T-cell (primary cell): ENCODE data around the gene PRLR. TPM values are rescaled to one million over a fixed set of nuclear protein-coding genes. Genes with fewer than 3 reads are reported as not detected.
"Not testable (repeated sequence)": the region's sequence is repeated elsewhere in the genome, so short reads cannot be mapped to it uniquely, and the experiment has no call there.

Source experiments
- ATAC-seq, 4 experiments: fragments of 200-7000 bp in 3 of 4; fragments of 150-1000 bp in 1 of 4; cut with Tn5 transposase; replicated peaks in 1 of 4; 1 replicate in 3 of 4; 2 replicates in 1 of 4; pipeline ENCODE4 v1.10.0; 2021; ENCODE audit warnings: moderate library complexity in 3 of 4, mild to moderate bottlenecking in 2 of 4, moderate number of reproducible peaks in 1 of 4
- CTCF ChIA-PET, 2 donors: fragments of 300-600 bp; sonication (Branson Sonifier 250); formaldehyde crosslinking; loops; one replicate each; lab custom pipeline; 2022; ENCODE audit warnings: antibody characterized with exemption in 2 of 2; lab: Charles Lee
- POLR2A ChIA-PET, 2 donors: fragments of 300-600 bp; sonication (Branson Sonifier 250); formaldehyde crosslinking; loops; one replicate each; lab custom pipeline; 2022; ENCODE audit warnings: antibody characterized with exemption in 2 of 2; lab: Charles Lee
- DNase-seq, 35 experiments: peaks; one replicate each; pipeline versions ENCODE4 v3.0.0 to v3.0.0-alpha.2; 2013 to 2023
- H3K27ac ChIP-seq: one replicate; pipeline ENCODE4 v1.5.1; 2013; ENCODE audit warnings: low read length
- H3K27me3 ChIP-seq, 2 experiments: replicated peaks in 1 of 2; 1 replicate in 1 of 2; 2 replicates in 1 of 2; pipeline versions ENCODE4 v1.6.1 to v1.7.0; 2013; ENCODE audit warnings: low read length in 1 of 2, mixed read lengths in 1 of 2; ENCODE audit not compliant: control insufficient read depth in 2 of 2, insufficient read depth in 2 of 2; ENCODE audit errors: extremely low read depth in 1 of 2
- H3K36me3 ChIP-seq, 2 donors: 1 replicate in 1 of 2; 2 replicates in 1 of 2; pipeline versions ENCODE4 v1.6.1 to v1.7.0; 2013; ENCODE audit warnings: low read length in 1 of 2; ENCODE audit not compliant: control insufficient read depth in 2 of 2, insufficient read depth in 1 of 2; ENCODE audit errors: extremely low read depth in 1 of 2
- H3K4me1 ChIP-seq, 2 experiments: 1 replicate in 1 of 2; 2 replicates in 1 of 2; pipeline versions ENCODE4 v1.6.1 to v1.7.0; 2013; ENCODE audit warnings: low read length in 2 of 2, mixed read lengths in 1 of 2; ENCODE audit not compliant: insufficient read depth in 2 of 2, control insufficient read depth in 1 of 2; ENCODE audit errors: extremely low read depth in 1 of 2
- H3K4me3 ChIP-seq, 2 donors: 1 replicate in 1 of 2; 2 replicates in 1 of 2; pipeline versions ENCODE4 v1.5.1 to v1.7.0; 2013; ENCODE audit warnings: mild to moderate bottlenecking in 2 of 2, low read length in 1 of 2, moderate library complexity in 1 of 2; ENCODE audit not compliant: control insufficient read depth in 1 of 2; ENCODE audit errors: extremely low read depth in 1 of 2
- H3K9me3 ChIP-seq: 2 replicates; pipeline ENCODE4 v1.7.0; 2013
- H3K27ac Mint-ChIP-seq, 2 donors: one replicate each; pipeline ENCODE4 v1.8.0; 2020 to 2021; ENCODE audit warnings: mild to moderate bottlenecking in 2 of 2, mixed read lengths in 2 of 2
- H3K27me3 Mint-ChIP-seq, 2 donors: one replicate each; pipeline ENCODE4 v1.8.0; 2021 to 2022; ENCODE audit warnings: mixed read lengths in 2 of 2
- H3K36me3 Mint-ChIP-seq: one replicate; pipeline ENCODE4 v1.8.0; 2021; ENCODE audit warnings: mixed read lengths
- H3K4me1 Mint-ChIP-seq, 3 donors: one replicate each; pipeline ENCODE4 v1.8.0; 2020 to 2022; ENCODE audit warnings: mixed read lengths in 3 of 3, mild to moderate bottlenecking in 1 of 3
- H3K4me3 Mint-ChIP-seq, 3 donors: one replicate each; pipeline ENCODE4 v1.8.0; 2020 to 2022; ENCODE audit warnings: mild to moderate bottlenecking in 3 of 3, mixed read lengths in 3 of 3, moderate library complexity in 3 of 3
- H3K9me3 Mint-ChIP-seq, 3 donors: one replicate each; pipeline ENCODE4 v1.8.0; 2020 to 2022; ENCODE audit warnings: mixed read lengths in 3 of 3
- WGBS: methylation state at CpG from one replicate; pipeline ENCODE4 v1.1.5; 2013; ENCODE audit warnings: missing lambda C conversion rate; ENCODE audit not compliant: insufficient coverage; 5-methylcytosine and 5-hydroxymethylcytosine counted together
- total RNA-seq, 35 experiments: library from RNA in 6 of 35; stranded (reverse) in 6 of 35; fragments of 120-200 nt in 1 of 35; gene quantifications; one replicate each; pipeline versions ENCODE4 v1.2.1 to v1.2.4 and lab custom pipeline; 2013 to 2026

The PRLR gene
- total RNA-seq, 5 donors from 2014 or later (not counting 1 experiment from before 2014, with no cell fraction given): 0.16 to 0.23 (median 0.23) TPM; not detected in 2

- CTCF ChIA-PET: interaction anchor here in 1 of 2 donors (0.6 kb wide), 1 partner anchor 48 kb away, joined by 5 read pairs; no protein-coding TSS in a partner anchor
- H3K27ac Mint-ChIP-seq: no peak overlapping the region
- WGBS: no CpG with 5 or more reads among the region's 4 CpGs
These were observed 187.5 kb downstream of the PRLR start for GRCh38 chr5:35042781-35043180.

GRCh38 chr5:35041261-35041660 lies 189.0 kb downstream of the PRLR start:
- Histone ChIP-seq H3K27me3 (peaks cover 0 to 4% of the 10 kb centered on the region in 2 experiments), H3K36me3 (no peaks in the 10 kb centered on the region), H3K4me3 (no peak overlapping the region), H3K27ac (no peak overlapping the region), H3K4me1 (no peaks in the 10 kb centered on the region), H3K9me3 (no peaks in the 10 kb centered on the region)
- Mint-ChIP-seq H3K4me1 (no peaks in the 10 kb centered on the region), H3K27me3 (peaks cover 16 to 37% of the 10 kb centered on the region in 2 donors), H3K9me3 (no peaks in the 10 kb centered on the region), H3K27ac (no peak overlapping the region), H3K4me3 (no peak overlapping the region), H3K36me3 (no peaks in the 10 kb centered on the region)
- CTCF ChIA-PET: interaction anchor here in 1 of 2 donors (0.6 kb wide), 1 partner anchor 526 kb away, joined by 4 read pairs; no protein-coding TSS in a partner anchor
- no peak for ATAC-seq
- POLR2A ChIA-PET: interaction anchor here in 1 of 2 donors (0.5 to 0.6 kb wide), 2 partner anchors 162 to 169 kb away, joined by 3 to 4 read pairs; no protein-coding TSS in a partner anchor
- DNase-seq: no peak
- WGBS: no CpG with 5 or more reads among the region's 3 CpGs

More at GRCh38 chr5:35042781-35043180, 187.5 kb downstream of the PRLR start:
- POLR2A ChIA-PET: no interaction called here
- H3K4me1 Mint-ChIP-seq: no peaks in the 10 kb centered on the region
- H3K9me3 Mint-ChIP-seq: no peaks in the 10 kb centered on the region
- Histone ChIP-seq H3K27me3 (peaks cover 0 to 6% of the 10 kb centered on the region in 2 experiments), H3K4me3 (no peak overlapping the region), H3K27ac (no peak overlapping the region), H3K9me3 (no peaks in the 10 kb centered on the region), H3K36me3 (no peaks in the 10 kb centered on the region), H3K4me1 (no peaks in the 10 kb centered on the region)
- ATAC-seq (no peak), DNase-seq (no peak)
- no peak overlapping the region for H3K4me3 Mint-ChIP-seq
- H3K27me3 Mint-ChIP-seq: peaks cover 11 to 35% of the 10 kb centered on the region in 2 donors
- no peaks in the 10 kb centered on the region for H3K36me3 Mint-ChIP-seq

GRCh38 chr5:35038891-35039290 lies 191.4 kb downstream of the PRLR start:
- Histone ChIP-seq H3K4me3 (no peak overlapping the region), H3K36me3 (no peaks in the 10 kb centered on the region), H3K9me3 (no peaks in the 10 kb centered on the region), H3K4me1 (no peaks in the 10 kb centered on the region), H3K27ac (no peak overlapping the region), H3K27me3 (peaks cover 0 to 2% of the 10 kb centered on the region in 2 experiments)
- Mint-ChIP-seq H3K4me3 (no peak overlapping the region), H3K36me3 (no peaks in the 10 kb centered on the region), H3K4me1 (no peaks in the 10 kb centered on the region), H3K9me3 (no peaks in the 10 kb centered on the region), H3K27ac (no peak overlapping the region), H3K27me3 (peaks cover 21 to 40% of the 10 kb centered on the region in 2 donors)
- WGBS: no CpG with 5 or more reads among the region's 2 CpGs
- ChIA-PET CTCF (no interaction called here), POLR2A (no interaction called here)
- ATAC-seq (no peak), DNase-seq (no peak)

- WGBS: 62% methylated on average over 3 of the region's 4 CpGs
- ChIA-PET POLR2A (no interaction called here), CTCF (no interaction called here)
- Histone ChIP-seq H3K9me3 (no peaks in the 10 kb centered on the region), H3K4me1 (no peaks in the 10 kb centered on the region), H3K27me3 (peaks cover 0 to 5% of the 10 kb centered on the region in 2 experiments), H3K4me3 (no peak overlapping the region), H3K27ac (no peak overlapping the region), H3K36me3 (no peaks in the 10 kb centered on the region)
- H3K9me3 Mint-ChIP-seq: no peaks in the 10 kb centered on the region
- H3K27me3 Mint-ChIP-seq: peaks cover 29 to 42% of the 10 kb centered on the region in 2 donors
- DNase-seq: no peak
- H3K36me3 Mint-ChIP-seq: no peaks in the 10 kb centered on the region
- H3K4me1 Mint-ChIP-seq: no peaks in the 10 kb centered on the region
- H3K27ac Mint-ChIP-seq: no peak overlapping the region
- no peak overlapping the region for H3K4me3 Mint-ChIP-seq
- ATAC-seq: no peak
These were observed 193.8 kb downstream of the PRLR start for GRCh38 chr5:35036536-35036935.

- POLR2A ChIA-PET, H3K36me3 Mint-ChIP-seq, H3K27ac ChIP-seq, H3K9me3 Mint-ChIP-seq, H3K4me3 Mint-ChIP-seq, ATAC-seq, H3K27ac Mint-ChIP-seq, H3K4me1 ChIP-seq, H3K36me3 ChIP-seq, H3K4me1 Mint-ChIP-seq, DNase-seq, H3K27me3 ChIP-seq, H3K4me3 ChIP-seq, H3K9me3 ChIP-seq, CTCF ChIA-PET: not testable (repeated sequence)
- 95% methylated on average over 3 of the region's 4 CpGs for WGBS
- peaks cover 29 to 42% of the 10 kb centered on the region in 2 donors for H3K27me3 Mint-ChIP-seq
These were observed 194.4 kb downstream of the PRLR start for GRCh38 chr5:35035929-35036328.

- no peaks in the 10 kb centered on the region for H3K9me3 ChIP-seq
- no peak for DNase-seq
- H3K4me1 Mint-ChIP-seq: no peaks in the 10 kb centered on the region
- H3K9me3 Mint-ChIP-seq: no peaks in the 10 kb centered on the region
- no peaks in the 10 kb centered on the region for H3K36me3 Mint-ChIP-seq
- H3K4me3 ChIP-seq: no peak overlapping the region
- WGBS: 83% methylated on average over 1 of the region's 3 CpGs
- peaks cover 0 to 5% of the 10 kb centered on the region in 2 experiments for H3K27me3 ChIP-seq
- POLR2A ChIA-PET: no interaction called here
- H3K27ac ChIP-seq: no peak overlapping the region
- no peaks in the 10 kb centered on the region for H3K4me1 ChIP-seq
- H3K27me3 Mint-ChIP-seq: peaks cover 29 to 39% of the 10 kb centered on the region in 2 donors
- no peak for ATAC-seq
- CTCF ChIA-PET: no interaction called here
- H3K36me3 ChIP-seq: no peaks in the 10 kb centered on the region
- no peak overlapping the region for H3K27ac Mint-ChIP-seq
- no peak overlapping the region for H3K4me3 Mint-ChIP-seq
These were observed 195.0 kb downstream of the PRLR start for GRCh38 chr5:35035271-35035670.
